Measurements from ENCODE around the gene RNF152.

DNA sequence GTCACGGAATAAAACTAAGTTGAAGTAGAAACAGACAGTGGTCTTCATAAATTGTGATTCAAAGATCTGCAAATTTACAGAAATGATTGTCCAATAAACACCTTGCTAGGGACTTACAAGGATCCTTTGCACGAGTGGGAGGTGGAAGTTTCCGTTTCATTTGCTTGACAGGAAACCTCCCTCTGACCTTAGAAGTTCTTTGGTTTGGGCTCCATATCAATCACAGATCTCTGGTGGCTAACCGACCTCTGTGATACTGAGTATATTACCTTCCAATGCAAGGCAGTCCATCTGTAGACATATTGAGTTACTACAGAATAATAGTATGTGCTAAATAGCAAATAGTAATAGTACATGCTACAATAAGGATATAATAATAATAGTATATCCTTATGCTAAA, 33.7 kb upstream of the RNF152 start:
- TF ChIP-seq, protein P1, sequence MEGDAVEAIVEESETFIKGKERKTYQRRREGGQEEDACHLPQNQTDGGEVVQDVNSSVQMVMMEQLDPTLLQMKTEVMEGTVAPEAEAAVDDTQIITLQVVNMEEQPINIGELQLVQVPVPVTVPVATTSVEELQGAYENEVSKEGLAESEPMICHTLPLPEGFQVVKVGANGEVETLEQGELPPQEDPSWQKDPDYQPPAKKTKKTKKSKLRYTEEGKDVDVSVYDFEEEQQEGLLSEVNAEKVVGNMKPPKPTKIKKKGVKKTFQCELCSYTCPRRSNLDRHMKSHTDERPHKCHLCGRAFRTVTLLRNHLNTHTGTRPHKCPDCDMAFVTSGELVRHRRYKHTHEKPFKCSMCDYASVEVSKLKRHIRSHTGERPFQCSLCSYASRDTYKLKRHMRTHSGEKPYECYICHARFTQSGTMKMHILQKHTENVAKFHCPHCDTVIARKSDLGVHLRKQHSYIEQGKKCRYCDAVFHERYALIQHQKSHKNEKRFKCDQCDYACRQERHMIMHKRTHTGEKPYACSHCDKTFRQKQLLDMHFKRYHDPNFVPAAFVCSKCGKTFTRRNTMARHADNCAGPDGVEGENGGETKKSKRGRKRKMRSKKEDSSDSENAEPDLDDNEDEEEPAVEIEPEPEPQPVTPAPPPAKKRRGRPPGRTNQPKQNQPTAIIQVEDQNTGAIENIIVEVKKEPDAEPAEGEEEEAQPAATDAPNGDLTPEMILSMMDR (IDR thresholded peaks at IDR 0.05): no peak
- no peak for TF ChIP-seq POLR2AphosphoS5 (IDR thresholded peaks at IDR 0.05; ENCODE audit: low read depth, low read length)
- TF ChIP-seq, protein P2, sequence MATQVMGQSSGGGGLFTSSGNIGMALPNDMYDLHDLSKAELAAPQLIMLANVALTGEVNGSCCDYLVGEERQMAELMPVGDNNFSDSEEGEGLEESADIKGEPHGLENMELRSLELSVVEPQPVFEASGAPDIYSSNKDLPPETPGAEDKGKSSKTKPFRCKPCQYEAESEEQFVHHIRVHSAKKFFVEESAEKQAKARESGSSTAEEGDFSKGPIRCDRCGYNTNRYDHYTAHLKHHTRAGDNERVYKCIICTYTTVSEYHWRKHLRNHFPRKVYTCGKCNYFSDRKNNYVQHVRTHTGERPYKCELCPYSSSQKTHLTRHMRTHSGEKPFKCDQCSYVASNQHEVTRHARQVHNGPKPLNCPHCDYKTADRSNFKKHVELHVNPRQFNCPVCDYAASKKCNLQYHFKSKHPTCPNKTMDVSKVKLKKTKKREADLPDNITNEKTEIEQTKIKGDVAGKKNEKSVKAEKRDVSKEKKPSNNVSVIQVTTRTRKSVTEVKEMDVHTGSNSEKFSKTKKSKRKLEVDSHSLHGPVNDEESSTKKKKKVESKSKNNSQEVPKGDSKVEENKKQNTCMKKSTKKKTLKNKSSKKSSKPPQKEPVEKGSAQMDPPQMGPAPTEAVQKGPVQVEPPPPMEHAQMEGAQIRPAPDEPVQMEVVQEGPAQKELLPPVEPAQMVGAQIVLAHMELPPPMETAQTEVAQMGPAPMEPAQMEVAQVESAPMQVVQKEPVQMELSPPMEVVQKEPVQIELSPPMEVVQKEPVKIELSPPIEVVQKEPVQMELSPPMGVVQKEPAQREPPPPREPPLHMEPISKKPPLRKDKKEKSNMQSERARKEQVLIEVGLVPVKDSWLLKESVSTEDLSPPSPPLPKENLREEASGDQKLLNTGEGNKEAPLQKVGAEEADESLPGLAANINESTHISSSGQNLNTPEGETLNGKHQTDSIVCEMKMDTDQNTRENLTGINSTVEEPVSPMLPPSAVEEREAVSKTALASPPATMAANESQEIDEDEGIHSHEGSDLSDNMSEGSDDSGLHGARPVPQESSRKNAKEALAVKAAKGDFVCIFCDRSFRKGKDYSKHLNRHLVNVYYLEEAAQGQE (IDR thresholded peaks at IDR 0.05; ENCODE audit: insufficient read depth in 1 of 2, low read depth in 2 of 2, low read length in 1 of 2): no peak
- no peak for TF ChIP-seq SIN3A (IDR thresholded peaks at IDR 0.05; ENCODE audit: borderline replicate concordance, insufficient read depth, low read depth, low read length)
- no peak for TF ChIP-seq TCF7L2 (IDR thresholded peaks at IDR 0.05; ENCODE audit: low read depth, low read length)

All from Panc1 (cell line).